GM21737 (cell line): Measurements from ENCODE around the gene THTPA.
A peak's percentile ranks its signal among the peaks of the same experiment; 100 is the strongest.

ENCODE experiments used
- ATAC-seq: cut with Tn5 transposase; IDR thresholded peaks from one replicate; pipeline ENCODE4 v1.9.1; 2021; ENCODE audit warnings: mild to moderate bottlenecking, moderate library complexity; ENCODE audit not compliant: unreplicated experiment

Gene THTPA

DNA sequence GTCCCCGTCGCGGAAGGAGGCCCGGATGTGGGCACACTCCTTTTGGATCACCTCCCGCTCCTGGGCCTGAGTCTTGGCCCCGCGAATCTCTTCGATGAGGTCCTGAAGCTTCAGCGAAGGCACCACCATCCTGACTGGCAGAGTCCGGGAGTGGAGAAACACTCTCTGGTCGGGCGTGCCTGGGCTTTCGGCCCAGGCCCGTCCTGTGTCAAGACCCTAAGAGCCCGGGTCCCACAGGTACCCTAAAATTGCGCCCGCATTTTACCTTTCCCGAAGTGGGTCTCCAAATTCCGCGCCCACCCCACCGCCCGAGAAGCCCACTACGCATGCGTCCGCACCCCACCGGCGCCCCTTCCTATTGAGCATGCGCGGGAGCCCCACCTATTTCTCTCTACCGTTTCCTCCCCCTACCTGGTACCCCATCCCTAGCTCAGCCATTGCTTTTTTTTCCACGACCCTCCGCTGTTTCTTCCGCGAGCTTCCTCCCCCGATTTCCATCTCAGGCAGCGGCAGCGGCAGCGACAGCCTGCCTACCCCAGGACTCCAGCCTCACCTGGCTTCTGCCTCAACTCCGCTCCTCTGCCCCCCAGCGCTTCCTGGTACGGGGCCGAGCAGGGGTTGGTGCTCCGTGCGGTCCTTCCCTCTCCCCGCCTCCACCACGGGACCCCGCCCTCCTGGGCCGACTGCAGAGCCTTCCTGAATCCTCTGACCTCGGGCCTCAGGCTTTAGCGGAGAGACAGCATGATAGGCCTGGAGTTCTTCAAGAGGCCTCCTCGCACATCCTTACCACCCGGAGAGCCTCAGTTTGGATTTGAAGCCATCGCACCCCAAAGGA lies 11.3 kb downstream of the THTPA start, which contains the start of gene AP1G2:
Gene AP1G2, minus strand, starts transcription at position 606 of the 835 bp plus-strand sequence. Its CDS starts 477 bp downstream, at position 129.
- ATAC-seq, result peak; percentile 82

DNA sequence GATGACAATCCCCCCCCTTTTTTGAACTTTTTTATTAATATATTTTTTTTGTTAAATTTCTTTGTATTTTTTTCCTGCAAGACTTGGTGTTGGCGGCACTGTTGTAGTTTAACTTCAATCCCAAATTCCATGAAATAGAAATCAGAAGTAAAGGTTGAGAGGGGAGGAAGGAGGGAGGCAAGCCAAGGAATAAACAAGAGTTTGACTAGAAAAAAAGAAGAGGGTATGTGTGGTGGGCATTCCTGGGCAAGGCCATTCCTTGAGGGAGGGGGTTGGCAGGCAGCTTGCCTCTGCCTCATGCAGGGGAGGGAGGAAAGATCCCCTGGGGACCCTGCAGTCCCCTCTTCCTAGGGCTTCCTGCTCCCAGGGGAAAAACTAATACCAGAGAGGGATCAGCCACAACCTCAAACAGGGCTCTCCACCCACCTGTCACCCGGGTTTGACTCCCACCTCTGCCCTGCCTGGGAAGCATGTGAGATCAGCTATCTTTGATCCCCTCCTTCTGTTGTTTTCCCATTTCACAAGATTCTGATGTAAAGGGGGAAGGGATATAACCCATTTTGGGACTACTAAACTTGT lies 12.0 kb downstream of the THTPA start:
- ATAC-seq, result no peak

DNA sequence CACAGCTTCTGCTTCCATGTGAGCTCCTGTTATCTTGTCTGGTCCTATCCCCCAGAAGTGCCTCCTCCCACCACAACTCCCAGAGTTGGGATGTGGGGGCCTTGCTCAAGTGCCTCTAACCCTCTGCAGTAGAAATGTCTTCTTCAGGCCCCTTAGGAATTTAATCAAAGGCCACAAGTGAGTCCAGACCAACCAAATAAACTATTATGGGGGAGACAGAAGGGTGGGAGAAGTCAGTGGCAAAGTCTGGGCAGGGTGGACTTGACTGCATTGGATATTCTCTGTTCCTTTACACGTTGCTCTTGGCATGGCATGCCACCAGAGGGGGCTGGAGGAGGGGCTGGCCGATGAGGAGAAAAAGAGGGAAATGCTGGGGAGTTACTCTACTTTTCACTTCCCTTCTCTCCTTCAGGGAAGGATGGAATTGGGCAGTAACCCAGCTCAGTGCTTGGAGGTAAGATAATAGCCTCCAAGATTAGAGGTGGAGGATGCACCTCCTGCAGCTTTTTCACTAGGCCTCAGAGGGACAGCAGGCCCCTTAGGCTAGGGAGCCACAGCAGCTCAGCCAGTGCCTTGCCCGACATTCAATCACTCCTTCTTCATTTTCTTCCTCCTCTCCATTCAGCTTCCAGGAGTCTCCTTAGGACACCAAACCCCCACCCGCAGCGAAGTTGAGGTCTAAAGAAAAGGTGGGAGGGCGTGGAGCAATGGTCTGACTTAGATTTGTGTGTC lies 12.7 kb downstream of the THTPA start:
- no peak for ATAC-seq

DNA sequence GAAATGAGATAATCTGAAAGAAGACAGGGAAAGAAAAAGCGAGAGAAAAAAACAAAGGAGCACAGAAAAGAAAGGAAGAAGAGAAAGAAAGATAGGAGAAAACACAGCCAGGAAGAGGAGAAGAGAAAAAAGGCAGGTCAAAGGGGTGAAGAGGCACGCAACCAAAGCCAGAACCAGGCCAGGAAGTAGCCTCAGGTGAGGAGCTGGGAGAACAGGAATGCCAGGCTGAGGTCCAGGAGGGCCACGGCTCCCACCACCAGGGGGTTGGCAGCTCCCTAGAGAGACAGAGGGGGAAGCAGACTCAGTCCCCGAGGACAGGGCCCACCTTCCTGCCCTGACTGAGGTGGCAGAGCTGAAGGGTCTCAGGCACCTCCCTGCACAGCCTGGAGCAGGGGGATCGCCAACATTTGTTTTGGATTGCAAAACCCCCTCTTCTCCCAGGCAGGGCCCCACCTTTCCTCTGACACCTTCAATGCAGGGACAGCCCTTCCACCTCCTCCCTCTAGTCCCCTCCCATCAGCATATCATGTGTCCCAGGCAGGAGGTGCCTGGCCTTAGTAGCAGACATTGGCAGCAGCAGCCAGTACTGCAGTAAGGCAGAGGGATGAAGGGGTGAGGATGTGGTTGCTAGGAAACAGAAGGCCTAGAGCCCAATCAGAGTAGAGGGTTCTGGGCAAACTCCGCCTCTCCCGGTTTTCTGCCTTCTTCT lies 13.5 kb downstream of the THTPA start:
- no peak for ATAC-seq

DNA sequence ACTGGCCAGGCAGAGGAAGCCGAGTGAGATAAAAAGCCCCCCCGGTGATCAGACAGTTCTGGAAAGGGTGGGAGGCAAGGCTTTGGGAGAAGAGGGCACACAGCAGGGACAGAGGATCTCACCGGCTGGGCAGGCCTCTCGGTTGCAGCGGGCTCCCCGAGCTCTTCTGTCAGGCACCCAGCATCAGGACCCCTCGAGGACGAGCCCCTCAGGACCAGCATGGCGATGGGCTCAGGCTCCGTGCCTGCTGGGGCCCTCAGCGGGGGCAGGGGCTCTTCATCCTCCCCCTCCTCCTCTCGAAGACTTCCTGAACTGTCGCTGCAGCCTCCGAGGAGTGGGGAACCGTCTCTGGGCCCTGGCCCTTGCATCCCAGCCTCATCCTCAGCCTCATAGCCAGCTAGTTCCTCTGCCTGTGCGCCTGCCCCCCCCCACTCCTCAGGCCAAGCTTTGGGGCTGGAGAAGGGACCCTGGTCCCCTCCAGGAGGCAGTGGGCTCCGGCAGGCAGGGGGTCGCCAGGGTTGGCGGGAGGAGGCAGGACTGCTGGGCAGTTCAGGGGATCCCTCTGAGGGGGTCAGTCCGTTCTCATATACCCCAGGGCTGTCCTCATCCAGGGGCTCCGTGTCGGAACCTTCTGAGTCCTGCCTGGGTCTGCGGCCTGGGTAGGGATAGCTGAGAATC lies 14.9 kb downstream of the THTPA start:
- no peak for ATAC-seq

DNA sequence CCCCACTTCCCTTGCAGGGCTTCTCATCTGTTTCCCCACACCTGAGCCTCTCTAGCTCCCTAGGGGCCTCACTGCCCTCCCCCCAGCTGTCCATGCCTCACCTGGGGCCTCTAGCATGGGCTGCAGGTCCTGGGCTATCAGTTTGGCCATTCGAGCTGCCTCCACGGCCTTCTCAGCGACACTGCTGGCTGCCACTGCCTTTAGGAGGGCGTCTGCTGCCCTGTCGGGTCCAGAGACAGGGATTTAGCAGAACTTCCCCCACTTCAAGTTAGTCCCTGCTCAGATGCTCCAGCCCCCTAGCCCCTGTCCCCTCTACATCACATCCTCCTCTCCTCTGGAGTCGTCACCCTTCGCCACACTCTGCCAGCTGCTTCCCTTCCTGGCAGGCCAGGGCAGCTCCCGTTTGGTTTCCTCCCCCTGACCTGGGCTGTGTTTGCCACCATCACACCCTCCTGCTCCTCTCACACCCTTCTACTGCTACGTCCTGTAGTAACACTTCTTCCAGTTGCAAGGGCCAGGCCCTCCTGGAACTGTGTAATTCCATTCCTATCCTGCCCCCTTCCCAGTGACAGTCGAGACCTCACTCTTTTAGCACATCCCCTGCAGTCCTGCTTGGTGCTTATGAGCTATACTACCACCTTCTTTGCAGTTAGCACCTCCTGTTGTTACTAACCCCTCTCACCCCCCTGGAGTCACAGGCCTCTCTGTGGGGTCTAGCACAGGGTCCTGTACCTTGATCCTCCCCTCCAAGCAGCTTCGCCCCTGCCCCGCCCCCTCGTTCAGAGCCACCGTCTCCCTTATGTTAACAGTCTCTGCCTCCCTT lies 15.8 kb downstream of the THTPA start:
- no peak for ATAC-seq

DNA sequence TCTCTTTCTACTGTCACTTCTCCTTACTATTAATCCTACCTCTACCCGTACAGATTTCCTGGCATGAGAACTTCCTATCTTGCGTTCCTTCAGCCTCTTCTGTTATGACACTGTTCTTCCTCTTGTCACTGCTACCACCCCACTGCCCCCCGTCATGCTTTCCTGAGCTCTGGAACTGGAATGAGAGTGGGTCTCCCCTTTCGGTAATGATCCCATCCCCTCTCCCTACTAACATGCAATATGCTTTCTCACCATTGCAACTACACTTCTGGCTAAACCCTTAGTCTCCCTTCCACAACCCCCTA lies 16.4 kb downstream of the THTPA start:
- no peak for ATAC-seq

DNA sequence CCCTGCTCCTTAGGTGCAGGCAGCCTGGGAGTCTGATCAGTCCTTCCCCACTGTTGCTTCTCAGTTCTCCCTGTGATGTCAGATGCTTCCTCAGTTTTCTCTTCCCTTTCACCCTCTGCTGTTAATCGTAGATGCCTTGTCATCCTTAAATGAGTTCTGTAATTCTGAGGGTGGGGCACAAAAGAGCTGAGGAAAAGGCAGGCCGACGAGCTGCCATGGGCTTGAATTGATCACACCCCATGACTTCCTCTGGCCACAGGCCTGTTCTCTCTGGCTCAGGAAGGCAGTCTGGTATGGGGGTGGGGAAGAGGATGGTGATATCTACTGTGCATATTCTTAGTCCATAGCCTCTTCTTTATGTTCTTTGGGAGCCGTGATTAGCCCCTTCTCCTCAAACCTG lies 16.8 kb downstream of the THTPA start:
- no peak for ATAC-seq

DNA sequence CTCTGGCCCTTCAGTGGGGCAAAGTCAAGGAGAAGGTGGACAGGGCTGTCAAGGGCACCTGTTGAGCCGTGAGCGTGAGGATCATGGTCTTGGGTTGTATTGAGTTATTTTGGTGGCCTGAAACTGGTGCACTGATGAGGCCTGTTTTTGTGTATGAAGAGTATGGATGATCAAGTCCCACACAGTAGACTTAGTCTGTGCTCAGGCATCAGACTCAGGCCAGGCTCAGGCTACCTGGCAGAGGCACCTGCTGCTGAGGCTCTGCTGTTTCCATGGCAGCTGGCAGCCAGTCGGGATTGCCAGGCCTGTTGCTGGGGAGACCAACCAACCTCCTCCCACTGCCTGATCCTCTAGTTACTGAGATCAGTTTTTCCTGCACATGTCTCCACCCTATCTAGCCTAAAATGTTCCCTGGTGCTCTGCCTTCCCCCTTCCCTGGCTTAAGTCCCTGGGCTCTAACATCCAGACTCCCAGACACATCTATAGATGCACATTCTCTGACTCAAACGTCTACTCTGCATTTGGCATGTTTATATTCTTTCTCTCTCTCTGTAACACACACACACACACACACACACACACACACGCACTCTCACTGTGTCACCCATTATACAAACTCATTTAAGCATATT lies 17.4 kb downstream of the THTPA start:
- no peak for ATAC-seq

DNA sequence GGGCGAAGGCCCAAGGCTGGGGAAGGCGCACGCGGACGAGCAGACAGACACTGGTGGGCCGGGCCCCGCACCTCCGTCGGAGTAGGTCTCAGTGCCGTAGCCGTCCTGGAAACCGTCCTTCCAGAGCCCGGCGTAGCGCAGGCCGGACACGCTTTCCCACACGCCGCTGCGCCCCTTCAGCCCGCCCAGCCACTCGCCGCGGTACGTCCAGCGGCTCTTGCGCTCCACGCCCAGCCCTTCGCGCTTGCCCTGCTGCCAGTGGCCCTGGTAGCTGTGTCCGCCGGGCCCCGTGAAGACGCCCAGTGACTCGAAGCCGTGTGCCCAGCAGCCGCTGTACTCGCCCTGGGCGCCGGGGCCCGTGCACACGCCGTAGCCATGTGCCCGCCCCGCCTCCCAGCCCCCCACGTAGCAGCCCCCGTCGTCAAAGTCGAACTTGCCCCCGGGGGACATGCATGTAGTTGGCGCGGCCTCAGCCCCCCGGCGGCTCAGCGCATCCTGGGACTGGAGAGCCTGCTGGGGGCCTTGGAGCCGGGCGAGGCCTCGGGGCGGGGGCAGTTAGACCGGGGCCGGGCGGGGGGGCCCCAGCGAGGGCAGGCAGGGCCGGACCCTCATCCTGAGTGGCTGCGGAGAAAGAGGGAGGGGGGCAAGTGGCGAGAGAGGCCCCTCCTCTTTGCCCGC lies 21.1 kb downstream of the THTPA start:
- ATAC-seq, result no peak

DNA sequence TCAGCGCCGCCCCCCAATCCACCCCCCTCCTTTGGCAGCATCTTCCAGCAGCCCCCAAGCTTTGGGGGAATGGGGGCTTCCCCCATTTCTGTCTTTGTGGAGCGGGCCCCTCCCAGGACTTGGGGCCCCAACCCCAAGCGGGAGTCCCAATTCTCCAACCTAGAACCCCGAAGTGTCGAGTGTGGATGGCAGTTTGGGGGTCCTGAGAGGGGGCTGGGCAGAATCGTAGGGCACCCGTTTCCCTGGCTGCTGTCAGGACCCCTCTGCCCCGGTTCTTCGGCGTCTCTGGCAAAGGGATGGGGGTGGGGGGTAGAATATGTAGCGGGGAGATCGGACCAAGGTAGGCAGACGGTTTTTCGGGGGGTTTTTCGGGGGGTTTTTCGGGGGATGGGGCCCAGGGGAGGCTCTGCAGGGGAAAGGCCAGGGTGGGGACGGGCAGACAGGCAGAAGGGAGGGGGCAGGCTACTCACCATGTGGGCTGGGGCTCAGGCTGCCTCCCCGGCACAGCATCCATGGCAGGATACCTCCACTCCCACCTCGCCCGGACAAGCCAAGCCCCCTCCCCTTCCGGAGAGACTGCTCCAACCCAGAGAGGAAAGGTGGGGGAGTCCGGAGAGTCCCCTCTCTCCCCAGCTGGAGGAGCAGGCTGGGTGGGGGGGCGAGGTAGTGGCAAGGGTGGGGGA lies 21.8 kb downstream of the THTPA start:
- ATAC-seq, result no peak

DNA sequence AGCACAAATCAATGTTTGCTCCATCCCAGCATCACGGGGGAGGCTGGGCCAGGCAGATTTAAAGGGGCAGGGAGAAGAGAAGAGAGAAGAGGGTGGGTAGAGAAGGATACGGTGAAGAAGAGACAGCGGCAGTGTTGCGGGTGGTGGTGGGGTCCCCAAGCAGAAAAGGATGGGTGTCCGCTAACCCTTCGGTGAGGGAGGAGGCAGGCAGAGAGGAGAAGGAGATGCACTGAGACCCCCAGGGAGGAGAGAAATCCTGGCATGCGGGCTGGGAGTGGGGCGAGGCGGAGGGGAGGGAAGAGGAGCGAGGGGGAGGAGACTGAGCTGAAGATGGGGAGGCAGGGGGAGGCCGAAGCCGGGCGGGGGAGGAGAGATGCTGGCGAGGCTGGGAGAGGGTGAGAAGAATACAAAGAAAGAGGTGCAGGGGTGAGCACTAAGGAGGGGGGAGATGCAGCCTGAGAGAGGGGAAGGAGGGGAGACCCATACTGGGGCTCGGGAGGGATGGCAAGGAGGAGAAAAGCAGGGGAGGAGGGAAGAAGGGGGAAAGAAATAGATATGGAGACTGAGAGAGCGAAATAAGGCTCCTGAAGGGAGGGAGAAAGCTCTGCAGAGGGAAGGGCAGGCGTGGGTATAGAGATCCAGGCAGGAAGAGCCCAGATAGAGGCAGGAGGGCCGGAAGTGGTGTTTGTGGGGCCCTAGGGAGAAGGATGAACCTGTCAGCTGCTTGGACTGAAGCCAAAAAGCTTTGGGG lies 22.7 kb downstream of the THTPA start, which contains the start of gene JPH4:
Gene JPH4, minus strand, starts transcription at position 231 of the 751 bp plus-strand sequence. CDS start 1,337 bp downstream, outside the sequence.
- ATAC-seq, result no peak

DNA sequence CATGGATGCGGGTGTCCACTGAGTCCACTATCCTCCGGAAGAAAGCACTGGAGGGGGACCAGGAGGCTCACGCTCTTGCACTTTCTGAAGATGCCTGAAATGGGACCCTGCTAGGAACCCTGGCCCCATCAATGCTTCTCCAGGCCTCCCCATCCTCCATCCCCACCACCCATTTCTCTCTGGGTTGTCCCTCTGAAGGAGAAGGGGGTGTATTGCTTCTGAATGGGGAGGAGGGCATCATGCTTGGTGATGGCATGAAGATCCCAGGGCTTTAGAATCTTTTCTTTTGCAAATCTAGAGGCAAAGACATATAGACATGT lies 23.2 kb downstream of the THTPA start:
- no peak for ATAC-seq

DNA sequence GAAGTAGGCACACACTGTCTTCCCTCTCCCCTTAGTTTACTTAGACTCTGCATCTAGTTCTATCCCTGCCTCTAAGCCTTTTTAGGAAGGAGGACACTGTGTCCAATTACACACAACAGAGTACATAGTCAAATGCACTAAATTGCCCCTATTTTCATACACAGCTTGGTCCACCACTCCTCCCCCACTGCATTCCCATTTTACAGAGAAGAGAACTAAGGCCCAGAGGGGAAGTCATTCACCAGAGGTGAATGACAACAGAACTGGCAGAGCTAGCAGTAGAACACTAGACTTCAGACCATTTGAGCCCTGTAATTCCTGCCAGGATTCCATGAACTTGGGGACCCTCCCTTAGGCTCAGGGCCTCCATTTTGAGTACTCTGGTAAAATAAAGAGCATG lies 23.7 kb downstream of the THTPA start:
- ATAC-seq, result no peak

DNA sequence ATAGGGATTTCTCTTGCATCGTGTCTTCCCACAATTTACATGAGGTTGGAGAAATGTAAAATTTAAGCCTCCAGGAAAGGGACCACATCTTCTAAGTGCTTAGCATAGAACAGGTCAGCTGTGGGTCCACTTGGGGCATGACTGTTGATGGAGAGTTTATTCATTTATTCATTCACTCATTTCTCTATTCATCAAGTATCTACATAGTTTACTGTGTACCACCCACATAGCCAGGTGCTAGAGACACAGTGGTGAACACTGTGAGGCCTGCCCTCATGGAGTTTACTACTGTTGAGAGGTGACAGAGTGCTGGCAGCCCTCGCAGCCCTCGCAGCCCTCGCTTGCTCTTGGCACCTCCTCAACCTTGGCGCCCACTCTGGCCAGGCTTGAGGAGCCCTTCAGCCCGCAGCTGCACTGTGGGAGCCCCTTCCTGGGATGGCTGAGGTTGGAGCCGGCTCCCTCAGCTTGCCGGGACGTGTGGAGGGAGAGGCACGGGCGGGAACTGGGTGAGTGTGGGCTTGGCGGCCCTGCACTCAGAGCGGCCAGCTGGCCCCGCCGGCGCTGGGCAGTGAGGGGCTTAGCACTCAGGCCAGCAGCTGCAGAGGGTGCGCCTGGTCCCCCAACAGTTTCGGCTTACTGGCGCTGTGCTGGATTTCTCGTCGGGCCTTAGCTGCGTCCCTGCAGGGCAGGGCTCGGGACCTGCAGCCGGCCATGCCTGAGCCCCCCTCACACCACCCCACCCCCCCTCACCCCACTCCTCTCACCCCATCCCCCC lies 24.3 kb downstream of the THTPA start:
- ATAC-seq, result no peak

DNA sequence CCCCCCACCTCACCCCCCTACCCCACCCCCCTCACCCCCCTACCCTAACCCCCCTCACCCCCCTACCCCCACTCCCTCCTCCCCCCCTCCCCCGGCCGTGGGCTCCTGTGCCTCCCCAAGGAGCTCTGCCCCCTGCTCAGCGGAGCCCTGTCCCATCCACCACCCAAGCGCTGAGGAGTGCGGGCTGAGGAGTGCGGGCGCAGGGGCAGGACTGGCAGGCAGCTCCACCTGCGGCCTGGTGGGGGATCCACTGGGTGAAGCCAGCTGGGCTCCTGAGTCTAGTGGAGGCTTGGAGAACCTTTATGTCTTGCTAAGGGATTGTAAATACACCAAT lies 24.8 kb downstream of the THTPA start:
- ATAC-seq, result no peak
